ENCODE results near the gene SOX4. TPM values are rescaled to one million over a fixed set of nuclear protein-coding genes. Genes with fewer than 3 reads are reported as not detected.

SOX4 gene
- total and polyA plus RNA-seq, 11 donors = 1.9 to 20.3 (median 5.1) TPM

DNA sequence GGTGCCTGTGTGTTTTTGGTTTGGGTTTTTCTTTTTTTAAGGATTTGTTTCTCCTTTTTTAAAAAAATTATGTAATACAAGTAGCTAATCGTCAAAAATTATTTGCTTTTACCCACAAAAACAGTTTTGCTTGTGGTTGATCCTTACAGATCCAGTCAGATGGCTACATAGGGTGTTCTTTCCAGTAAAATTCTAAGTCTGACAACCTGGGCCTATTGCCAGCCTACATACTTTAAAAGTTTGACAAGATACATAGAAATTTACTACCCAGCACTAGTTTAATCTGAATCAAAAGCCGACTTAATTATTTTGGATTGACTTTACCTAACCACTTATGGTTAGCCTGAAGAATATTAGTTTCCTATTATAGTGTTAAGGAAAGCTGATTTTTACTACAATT is 2.1 kb upstream of the SOX4 start:
- no peak for TF ChIP-seq POLR2A (IDR thresholded peaks at IDR 0.05)
- TF ChIP-seq, protein P1, sequence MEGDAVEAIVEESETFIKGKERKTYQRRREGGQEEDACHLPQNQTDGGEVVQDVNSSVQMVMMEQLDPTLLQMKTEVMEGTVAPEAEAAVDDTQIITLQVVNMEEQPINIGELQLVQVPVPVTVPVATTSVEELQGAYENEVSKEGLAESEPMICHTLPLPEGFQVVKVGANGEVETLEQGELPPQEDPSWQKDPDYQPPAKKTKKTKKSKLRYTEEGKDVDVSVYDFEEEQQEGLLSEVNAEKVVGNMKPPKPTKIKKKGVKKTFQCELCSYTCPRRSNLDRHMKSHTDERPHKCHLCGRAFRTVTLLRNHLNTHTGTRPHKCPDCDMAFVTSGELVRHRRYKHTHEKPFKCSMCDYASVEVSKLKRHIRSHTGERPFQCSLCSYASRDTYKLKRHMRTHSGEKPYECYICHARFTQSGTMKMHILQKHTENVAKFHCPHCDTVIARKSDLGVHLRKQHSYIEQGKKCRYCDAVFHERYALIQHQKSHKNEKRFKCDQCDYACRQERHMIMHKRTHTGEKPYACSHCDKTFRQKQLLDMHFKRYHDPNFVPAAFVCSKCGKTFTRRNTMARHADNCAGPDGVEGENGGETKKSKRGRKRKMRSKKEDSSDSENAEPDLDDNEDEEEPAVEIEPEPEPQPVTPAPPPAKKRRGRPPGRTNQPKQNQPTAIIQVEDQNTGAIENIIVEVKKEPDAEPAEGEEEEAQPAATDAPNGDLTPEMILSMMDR (IDR thresholded peaks at IDR 0.05) = no peak

DNA sequence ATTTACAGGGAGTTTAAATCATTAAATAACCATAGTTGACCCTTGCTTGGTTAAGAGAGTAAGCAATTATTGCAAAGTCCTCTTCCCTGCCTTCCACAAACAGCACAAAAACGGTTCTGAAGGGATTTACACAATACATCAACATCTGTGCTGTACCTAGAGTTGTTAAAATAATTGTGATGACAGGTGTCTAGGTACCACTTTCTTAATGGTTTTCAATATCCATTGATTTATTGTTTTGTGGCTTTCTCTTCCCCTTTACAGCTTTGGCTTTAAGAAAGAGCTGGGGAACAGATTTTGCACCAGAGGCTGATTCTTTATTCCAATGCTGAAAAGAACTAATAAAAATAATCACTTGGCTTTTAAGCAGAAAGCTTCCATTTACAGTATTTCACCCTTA is 598 bp upstream of the SOX4 start:
- H3K4me3 ChIP-seq = peak overlapping the region; percentile 49 to 93 (median 79)
- no peaks in the 10 kb centered on the region for H3K36me3 ChIP-seq
- H3K27me3 ChIP-seq = no peaks in the 10 kb centered on the region
- 4 to 7% (median 6%) methylated on average over 1 of the region's 1 CpG for WGBS, 4 donors
- no peaks in the 10 kb centered on the region for H3K9me3 ChIP-seq
- H3K27ac ChIP-seq = peak overlapping the region in 4 of 12 donors; percentile 28 to 92 (median 90)
- no peak for DNase-seq
- H3K4me1 ChIP-seq = peaks cover 0 to 20% (median 10%) of the 10 kb centered on the region in 12 donors
- TF ChIP-seq POLR2A (IDR thresholded peaks at IDR 0.05) = no peak
- TF ChIP-seq, protein P1 (IDR thresholded peaks at IDR 0.05) = no peak
- no peak for ATAC-seq
- intact Hi-C loops (cut with DNase I) = loop anchor here (5.0 to 10.0 kb wide), 16 partner anchors 252 to 1852 kb away; no protein-coding TSS in a partner anchor

More for the DNA sequence above, 2.1 kb upstream of the SOX4 start:
- Histone ChIP-seq H3K27me3 (no peaks in the 10 kb centered on the region), H3K4me1 (peaks cover 0 to 31% (median 10%) of the 10 kb centered on the region in 12 donors), H3K36me3 (no peaks in the 10 kb centered on the region), H3K27ac (no peak overlapping the region), H3K4me3 (no peak overlapping the region), H3K9me3 (no peaks in the 10 kb centered on the region)
- ATAC-seq = no peak
- 88 to 92% (median 91%) methylated on average over 2 of the region's 2 CpGs for WGBS, 4 donors
- intact Hi-C loops (cut with DNase I) = loop anchor here (5.0 to 10.0 kb wide), 16 partner anchors 253 to 1853 kb away; no protein-coding TSS in a partner anchor
- DNase-seq = no peak

DNA sequence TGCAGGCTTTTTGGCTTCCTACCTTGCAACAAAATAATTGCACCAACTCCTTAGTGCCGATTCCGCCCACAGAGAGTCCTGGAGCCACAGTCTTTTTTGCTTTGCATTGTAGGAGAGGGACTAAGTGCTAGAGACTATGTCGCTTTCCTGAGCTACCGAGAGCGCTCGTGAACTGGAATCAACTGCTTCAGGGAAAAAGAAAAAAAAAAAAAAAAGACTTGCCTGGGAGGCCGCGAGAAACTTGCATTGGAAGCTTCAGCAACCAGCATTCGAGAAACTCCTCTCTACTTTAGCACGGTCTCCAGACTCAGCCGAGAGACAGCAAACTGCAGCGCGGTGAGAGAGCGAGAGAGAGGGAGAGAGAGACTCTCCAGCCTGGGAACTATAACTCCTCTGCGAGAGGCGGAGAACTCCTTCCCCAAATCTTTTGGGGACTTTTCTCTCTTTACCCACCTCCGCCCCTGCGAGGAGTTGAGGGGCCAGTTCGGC is 420 bp downstream of the SOX4 start:
- Histone ChIP-seq H3K36me3 (no peaks in the 10 kb centered on the region), H3K4me3 (peak overlapping the region; percentile 49 to 93 (median 79)), H3K27me3 (no peaks in the 10 kb centered on the region), H3K27ac (peak overlapping the region; percentile 74 to 92 (median 90)), H3K9me3 (no peaks in the 10 kb centered on the region), H3K4me1 (peaks cover 0 to 31% (median 18%) of the 10 kb centered on the region in 12 donors)
- WGBS, 4 donors = 0 to 1% (median 0%) methylated on average over 17 to 19 of the region's 19 CpGs
- peak; percentile 24 to 48 (median 34) for ATAC-seq
- DNase-seq = peak in 3 of 5 donors; percentile 41
- intact Hi-C loops (cut with DNase I) = loop anchor here (5.0 to 10.0 kb wide), 16 partner anchors 251 to 1851 kb away; no protein-coding TSS in a partner anchor
- TF ChIP-seq, protein P1 (IDR thresholded peaks at IDR 0.05) = no peak
- no peak for TF ChIP-seq POLR2A (IDR thresholded peaks at IDR 0.05)

DNA sequence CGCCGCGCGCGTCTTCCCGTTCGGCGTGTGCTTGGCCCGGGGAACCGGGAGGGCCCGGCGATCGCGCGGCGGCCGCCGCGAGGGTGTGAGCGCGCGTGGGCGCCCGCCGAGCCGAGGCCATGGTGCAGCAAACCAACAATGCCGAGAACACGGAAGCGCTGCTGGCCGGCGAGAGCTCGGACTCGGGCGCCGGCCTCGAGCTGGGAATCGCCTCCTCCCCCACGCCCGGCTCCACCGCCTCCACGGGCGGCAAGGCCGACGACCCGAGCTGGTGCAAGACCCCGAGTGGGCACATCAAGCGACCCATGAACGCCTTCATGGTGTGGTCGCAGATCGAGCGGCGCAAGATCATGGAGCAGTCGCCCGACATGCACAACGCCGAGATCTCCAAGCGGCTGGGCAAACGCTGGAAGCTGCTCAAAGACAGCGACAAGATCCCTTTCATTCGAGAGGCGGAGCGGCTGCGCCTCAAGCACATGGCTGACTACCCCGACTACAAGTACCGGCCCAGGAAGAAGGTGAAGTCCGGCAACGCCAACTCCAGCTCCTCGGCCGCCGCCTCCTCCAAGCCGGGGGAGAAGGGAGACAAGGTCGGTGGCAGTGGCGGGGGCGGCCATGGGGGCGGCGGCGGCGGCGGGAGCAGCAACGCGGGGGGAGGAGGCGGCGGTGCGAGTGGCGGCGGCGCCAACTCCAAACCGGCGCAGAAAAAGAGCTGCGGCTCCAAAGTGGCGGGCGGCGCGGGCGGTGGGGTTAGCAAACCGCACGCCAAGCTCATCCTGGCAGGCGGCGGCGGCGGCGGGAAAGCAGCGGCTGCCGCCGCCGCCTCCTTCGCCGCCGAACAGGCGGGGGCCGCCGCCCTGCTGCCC is 1.1 kb downstream of the SOX4 start:
- Histone ChIP-seq H3K27me3 (no peaks in the 10 kb centered on the region), H3K27ac (peak overlapping the region; percentile 74 to 92 (median 90)), H3K4me3 (peak overlapping the region; percentile 49 to 93 (median 79)), H3K9me3 (no peaks in the 10 kb centered on the region), H3K4me1 (peaks cover 0 to 31% (median 22%) of the 10 kb centered on the region in 12 donors), H3K36me3 (no peaks in the 10 kb centered on the region)
- WGBS, 4 donors = 0 to 1% (median 1%) methylated on average over 49 to 112 of the region's 112 CpGs
- TF ChIP-seq, protein P1 (IDR thresholded peaks at IDR 0.05) = no peak
- no peak for TF ChIP-seq POLR2A (IDR thresholded peaks at IDR 0.05)
- intact Hi-C loops (cut with DNase I) = loop anchor here (5.0 to 10.0 kb wide), 23 partner anchors 68 to 1850 kb away; no protein-coding TSS in a partner anchor
- DNase-seq (peak; percentile 55 to 85 (median 70)), ATAC-seq (peak in 3 of 4 donors; percentile 21 to 68 (median 63))
